ENCODE data around the gene GPHN.
A peak's percentile ranks its signal among the peaks of the same experiment; 100 is the strongest.
"Not testable (repeated sequence)": the region's sequence is repeated elsewhere in the genome, so short reads cannot be mapped to it uniquely, and the experiment has no call there.

GPHN gene

DNA sequence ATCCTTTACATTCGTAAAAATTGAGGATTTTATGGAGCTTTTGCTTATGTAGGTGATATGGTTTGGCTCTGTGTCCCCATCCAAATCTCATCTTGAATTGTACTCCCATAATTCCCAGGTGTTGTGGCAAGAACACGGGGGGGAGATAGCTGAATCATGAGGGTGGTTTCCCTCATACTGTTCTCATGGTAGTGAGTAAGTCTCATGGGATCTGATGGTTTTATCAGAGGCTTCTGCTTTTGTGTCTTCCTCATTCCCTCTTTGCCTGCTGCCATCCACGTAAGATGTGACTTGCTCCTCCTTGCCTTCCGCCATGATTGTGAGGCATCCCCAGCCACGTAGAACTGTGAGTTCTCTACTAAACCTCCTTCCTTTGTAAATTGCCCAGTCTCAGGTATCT, 5.1 kb upstream of the GPHN start:
- DNase-seq (ENCODE audit: low read depth in 2 of 2): not testable (repeated sequence)

DNA sequence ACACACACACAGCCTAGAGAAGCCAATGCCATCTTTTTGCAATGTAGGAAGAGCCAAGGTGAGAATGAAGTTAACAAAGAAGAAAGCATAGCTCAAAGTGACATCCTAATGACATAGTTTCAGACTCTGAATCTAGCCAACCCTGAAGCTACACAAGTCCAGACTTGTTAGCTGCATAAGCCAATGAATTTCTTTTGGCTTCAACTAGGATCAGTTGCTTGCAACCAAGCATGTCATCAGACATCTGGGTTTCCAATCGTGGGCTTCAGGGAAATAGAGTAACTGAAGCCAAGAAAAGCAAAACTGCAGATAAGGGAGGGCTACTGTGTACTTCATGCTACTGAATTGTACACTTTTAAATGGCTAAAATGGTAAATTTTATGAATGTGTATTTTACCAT, 4.4 kb upstream of the GPHN start:
- DNase-seq (ENCODE audit: low read depth in 2 of 2): no peak

DNA sequence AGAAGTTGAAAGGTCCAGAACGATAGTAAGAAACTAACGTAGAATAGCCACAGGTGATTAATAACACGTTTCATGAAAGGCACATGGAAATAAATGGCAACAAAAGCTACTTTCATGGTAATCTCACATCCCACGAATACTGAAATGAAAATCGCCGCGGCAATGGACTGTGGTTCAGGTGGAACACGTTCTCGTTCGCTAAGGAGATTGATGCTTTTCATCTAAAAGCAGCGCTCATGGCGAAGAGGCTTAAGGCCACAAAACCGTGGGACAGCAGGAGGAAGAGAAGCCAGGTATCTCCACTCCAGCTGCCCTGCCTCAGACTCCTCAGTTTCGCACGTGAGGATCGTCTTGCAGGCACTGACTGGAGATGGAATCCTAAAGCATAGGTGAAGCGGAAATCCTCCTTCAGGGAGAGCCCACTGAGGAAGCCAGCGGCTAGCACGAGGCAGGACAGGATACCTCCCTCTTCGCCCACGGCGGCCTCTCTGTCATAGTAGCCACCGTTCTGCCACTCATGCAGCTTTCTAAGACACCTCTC, 696 bp upstream of the GPHN start:
- DNase-seq (ENCODE audit: low read depth in 2 of 2): no peak

- DNase-seq (ENCODE audit: low read depth in 2 of 2): no peak
These were observed 549 bp downstream of the GPHN start for GRCh38 chr14:66508547-66508845.

- DNase-seq (ENCODE audit: low read depth in 2 of 2): peak in 1 of 2 donors; percentile 19
These were observed 1.1 kb downstream of the GPHN start for GRCh38 chr14:66508846-66509621.

GRCh38 chr14:66509874-66510273, 1.9 kb downstream of the GPHN start:
- DNase-seq (ENCODE audit: low read depth in 2 of 2): no peak

DNA sequence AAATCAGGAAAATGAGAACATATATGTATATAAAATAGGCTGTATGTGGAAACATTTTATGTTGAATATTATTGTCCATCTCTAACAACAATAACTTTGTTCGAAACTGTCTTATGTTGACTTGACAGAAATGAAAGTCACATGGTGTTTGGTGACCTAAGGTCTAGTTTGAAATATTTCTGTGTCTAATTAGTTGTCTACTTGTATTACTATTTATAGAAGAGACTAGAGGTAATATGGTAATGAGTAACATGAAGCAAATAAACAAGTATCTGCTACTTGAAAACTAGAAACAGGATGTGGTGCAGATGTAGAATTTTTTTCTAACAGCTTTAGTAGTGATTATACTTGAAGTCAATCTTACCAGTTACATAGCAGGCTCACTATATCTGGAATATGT, 3.9 kb downstream of the GPHN start:
- DNase-seq (ENCODE audit: low read depth in 2 of 2): no peak

GRCh38 chr14:66514213-66514612, 6.3 kb downstream of the GPHN start:
- no peak for DNase-seq (ENCODE audit: low read depth in 2 of 2)

DNA sequence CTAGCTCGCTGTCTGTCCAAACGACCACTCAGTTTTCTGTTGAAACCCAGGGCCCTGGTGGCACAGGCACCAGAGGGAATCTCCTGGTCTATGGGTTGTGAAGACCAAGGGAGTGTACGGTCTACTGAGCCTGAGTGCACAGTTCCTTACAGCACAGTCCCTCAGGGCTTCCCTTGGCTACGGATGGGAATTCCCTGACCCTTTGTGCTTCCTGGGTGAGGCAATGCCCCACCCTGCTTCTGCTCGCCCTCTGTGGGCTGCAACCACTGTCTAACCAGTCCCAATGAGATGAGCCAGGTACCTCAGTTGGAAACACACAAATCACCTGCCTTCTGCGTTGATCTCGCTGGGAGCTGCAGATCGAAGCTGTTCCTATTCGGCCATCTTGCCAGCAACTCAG, 22.6 kb downstream of the GPHN start:
- no peak for DNase-seq (ENCODE audit: low read depth in 2 of 2)

- no peak for DNase-seq (ENCODE audit: low read depth in 2 of 2)
These were observed 31.1 kb downstream of the GPHN start for GRCh38 chr14:66539034-66539433.

DNA sequence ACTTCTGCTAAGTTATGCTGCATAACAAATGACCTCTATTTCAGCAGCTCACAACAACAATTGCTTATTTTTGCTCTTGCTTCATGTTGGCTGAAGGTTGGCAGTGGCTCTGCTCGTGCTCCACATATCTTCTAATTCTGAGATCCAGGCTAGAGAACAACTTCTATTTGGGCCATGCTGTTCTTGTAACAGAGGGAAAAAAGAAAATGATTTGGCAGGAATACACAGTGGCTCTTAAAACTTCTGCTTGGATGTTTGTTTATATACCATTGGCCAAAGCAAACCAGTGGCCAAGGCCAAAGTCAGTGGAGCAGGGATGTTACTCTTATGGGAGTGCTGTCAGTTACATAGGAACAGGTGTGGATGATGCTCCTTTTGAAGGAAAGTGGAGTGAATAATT, 32.1 kb downstream of the GPHN start:
- no peak for DNase-seq (ENCODE audit: low read depth in 2 of 2)

GRCh38 chr14:66541627-66542026, 33.7 kb downstream of the GPHN start:
- no peak for DNase-seq (ENCODE audit: low read depth in 2 of 2)

GRCh38 chr14:66543996-66544395, 36.0 kb downstream of the GPHN start:
- DNase-seq (ENCODE audit: low read depth in 2 of 2): no peak

DNA sequence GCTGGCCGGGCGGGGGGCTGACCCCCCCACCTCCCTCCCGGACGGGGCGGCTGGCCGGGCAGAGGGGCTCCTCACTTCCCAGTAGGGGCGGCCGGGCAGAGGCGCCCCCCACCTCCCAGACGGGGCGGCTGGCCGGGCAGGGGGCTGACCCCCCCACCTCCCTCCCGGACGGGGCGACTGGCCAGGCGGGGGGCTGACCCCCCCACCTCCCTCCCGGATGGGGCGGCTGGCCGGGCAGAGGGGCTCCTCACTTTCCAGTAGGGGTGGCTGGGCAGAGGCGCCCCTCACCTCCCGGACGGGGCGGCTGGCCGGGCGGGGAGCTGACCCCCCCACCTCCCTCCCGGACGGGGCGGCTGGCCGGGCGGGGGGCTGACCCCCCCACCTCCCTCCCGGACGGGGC, 37.2 kb downstream of the GPHN start:
- not testable (repeated sequence) for DNase-seq (ENCODE audit: low read depth in 2 of 2)

DNA sequence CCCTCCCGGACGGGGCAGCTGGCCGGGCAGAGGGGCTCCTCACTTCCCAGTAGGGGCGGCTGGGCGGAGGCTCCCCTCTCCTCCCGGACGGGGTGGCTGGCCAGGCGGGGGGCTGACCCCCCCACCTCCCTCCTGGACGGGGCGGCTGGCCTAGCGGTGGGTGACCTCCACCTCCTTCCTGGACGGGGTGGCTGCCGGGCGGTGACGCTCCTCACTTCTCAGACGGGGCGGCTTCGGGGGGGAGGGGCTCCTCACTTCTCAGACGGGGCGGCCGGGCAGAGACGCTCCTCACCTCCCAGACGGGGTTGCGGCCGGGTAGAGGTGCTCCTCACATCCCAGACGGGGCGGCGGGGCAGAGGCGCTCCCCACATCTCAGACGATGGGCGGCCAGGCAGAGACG, 37.8 kb downstream of the GPHN start:
- DNase-seq (ENCODE audit: low read depth in 2 of 2): not testable (repeated sequence)

DNA sequence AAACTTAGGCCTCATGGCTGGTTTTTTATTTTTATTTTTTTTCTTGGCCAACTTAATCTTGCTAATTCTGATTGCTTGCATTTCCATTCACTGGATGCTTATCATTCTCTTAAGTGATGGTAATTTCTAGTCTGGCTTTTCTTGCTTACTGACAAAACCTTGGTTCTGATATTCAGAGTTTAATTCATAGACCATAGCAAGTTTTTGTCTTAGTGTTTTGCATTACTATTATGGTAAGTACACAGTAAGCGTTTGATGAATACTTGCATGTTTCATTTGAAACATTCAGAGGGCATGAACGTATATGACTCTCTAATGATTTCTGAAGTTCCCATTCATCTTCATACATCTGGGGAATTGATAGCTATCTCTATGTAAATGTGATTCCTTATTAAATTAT, 55.8 kb downstream of the GPHN start:
- DNase-seq (ENCODE audit: low read depth in 2 of 2): no peak

GRCh38 chr14:66568220-66568619, 60.3 kb downstream of the GPHN start:
- no peak for DNase-seq (ENCODE audit: low read depth in 2 of 2)

DNA sequence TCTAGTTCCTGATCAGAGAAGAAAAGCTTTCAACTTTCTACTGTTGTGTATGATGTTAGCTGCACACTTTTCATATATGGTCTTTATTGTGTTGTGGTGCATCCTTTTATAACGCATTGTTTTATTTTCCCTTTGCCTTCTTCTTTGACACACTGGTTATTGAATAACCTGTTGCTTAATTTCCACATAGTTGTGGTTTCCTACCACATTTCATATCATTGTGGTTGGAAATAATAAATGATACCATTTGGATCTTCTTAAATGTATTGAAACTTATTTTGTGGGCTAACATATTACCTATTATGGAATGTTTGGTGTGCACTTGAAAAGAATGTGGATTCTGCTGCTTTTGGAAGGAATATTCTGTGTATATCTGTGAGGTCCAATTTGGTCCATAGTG, 64.9 kb downstream of the GPHN start:
- DNase-seq (ENCODE audit: low read depth in 2 of 2): no peak

- DNase-seq (ENCODE audit: low read depth in 2 of 2): no peak
These were observed 67.1 kb downstream of the GPHN start for GRCh38 chr14:66575014-66575413.

GRCh38 chr14:66575939-66576338, 68.0 kb downstream of the GPHN start:
- DNase-seq (ENCODE audit: low read depth in 2 of 2): no peak

DNA sequence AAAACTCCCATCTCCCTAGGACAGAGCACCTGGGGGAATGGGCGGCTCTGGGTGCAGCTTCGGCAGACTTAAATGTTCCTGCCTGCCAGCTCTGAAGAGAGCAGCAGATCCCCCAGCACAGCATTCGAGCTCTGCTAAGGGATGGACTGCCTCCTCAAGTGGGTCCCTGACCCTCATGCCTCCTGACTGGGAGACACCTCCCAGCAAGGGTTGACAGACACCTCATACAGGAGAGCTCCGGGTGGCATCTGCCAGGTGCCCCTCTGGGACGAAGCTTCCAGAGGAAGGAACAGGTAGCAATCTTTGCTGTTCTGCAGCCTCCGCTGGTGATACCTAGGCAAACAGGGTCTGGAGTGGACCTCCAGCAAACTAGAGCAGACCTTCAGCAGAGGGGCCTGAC, 79.8 kb downstream of the GPHN start:
- not testable (repeated sequence) for DNase-seq (ENCODE audit: low read depth in 2 of 2)

- DNase-seq (ENCODE audit: low read depth in 2 of 2): no peak
These were observed 87.4 kb downstream of the GPHN start for GRCh38 chr14:66595394-66595793.

DNA sequence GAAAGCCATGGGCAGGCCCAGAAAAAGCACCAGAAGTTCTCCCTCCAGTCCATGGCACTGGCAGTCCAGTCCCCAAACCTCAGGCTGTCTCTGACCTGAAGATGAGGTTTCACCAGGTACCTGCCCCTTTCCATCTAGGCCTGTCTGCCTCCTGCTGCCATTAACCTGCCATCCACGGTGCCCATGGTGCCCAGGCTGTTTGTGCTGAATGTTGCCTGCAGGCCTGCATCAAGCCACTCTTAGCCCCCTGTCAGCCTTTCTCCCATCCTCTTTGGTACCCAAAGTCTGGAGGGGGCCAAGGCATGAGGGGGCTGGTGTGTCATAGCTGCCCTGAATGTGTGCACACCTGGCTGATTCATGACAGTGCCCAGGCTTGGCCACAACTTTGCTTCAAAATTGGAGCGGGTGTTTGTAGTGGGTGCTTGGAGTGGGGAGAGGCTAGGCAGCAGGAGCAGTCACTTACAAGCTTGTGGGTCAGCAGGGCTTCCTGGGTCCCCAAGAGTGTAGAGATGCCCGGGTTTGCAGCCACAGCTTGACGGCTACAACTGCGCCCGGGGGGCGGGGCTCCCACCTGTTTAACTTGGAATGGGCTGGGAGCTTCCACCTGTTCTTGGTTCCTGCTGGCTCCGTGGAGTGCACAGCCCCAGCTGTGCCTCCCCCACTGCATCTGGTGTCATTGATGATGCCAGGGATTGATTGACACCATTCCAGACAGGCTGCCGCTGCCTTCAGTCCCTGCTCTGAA, 88.5 kb downstream of the GPHN start:
- DNase-seq (ENCODE audit: low read depth in 2 of 2): no peak

Measured in stimulated activated CD8-positive, alpha-beta memory T cell treated with anti-CD3 and anti-CD28 coated beads, Interleukin-7, amount 100 ng/mL, for 1 hour (primary cell).